Muscle layer of duodenum (tissue), 2 donors: Measurements from ENCODE around the gene SGPP2.

Experiments
- H3K27ac ChIP-seq: one replicate; pipeline ENCODE4 v1.7.0; 2013; ENCODE audit warnings: mild to moderate bottlenecking, low read length
- H3K27me3 ChIP-seq: one replicate; pipeline ENCODE4 v1.7.0; 2013; ENCODE audit warnings: low read depth, mild to moderate bottlenecking, control low read depth, low read length
- H3K36me3 ChIP-seq, 2 donors: one replicate each; pipeline ENCODE4 v1.7.0; 2013; ENCODE audit warnings: low read length in 2 of 2, control low read depth in 1 of 2, mild to moderate bottlenecking in 1 of 2; ENCODE audit not compliant: insufficient read depth in 2 of 2, control insufficient read depth in 1 of 2
- H3K4me1 ChIP-seq, 2 donors: one replicate each; pipeline ENCODE4 v1.7.0; 2013; ENCODE audit warnings: low read length in 2 of 2, mild to moderate bottlenecking in 2 of 2, control low read depth in 1 of 2, moderate library complexity in 1 of 2; ENCODE audit not compliant: insufficient read depth in 2 of 2, control insufficient read depth in 1 of 2
- H3K4me3 ChIP-seq, 2 donors: one replicate each; pipeline ENCODE4 v1.7.0; 2013; ENCODE audit warnings: low read length in 2 of 2, low read depth in 1 of 2, mild to moderate bottlenecking in 1 of 2
- H3K9me3 ChIP-seq, 2 donors: one replicate each; pipeline ENCODE4 v1.7.0; 2013; ENCODE audit warnings: low read length in 2 of 2, control low read depth in 1 of 2, mild to moderate bottlenecking in 1 of 2; ENCODE audit not compliant: control insufficient read depth in 1 of 2
- donor health status: healthy.

Gene SGPP2

DNA sequence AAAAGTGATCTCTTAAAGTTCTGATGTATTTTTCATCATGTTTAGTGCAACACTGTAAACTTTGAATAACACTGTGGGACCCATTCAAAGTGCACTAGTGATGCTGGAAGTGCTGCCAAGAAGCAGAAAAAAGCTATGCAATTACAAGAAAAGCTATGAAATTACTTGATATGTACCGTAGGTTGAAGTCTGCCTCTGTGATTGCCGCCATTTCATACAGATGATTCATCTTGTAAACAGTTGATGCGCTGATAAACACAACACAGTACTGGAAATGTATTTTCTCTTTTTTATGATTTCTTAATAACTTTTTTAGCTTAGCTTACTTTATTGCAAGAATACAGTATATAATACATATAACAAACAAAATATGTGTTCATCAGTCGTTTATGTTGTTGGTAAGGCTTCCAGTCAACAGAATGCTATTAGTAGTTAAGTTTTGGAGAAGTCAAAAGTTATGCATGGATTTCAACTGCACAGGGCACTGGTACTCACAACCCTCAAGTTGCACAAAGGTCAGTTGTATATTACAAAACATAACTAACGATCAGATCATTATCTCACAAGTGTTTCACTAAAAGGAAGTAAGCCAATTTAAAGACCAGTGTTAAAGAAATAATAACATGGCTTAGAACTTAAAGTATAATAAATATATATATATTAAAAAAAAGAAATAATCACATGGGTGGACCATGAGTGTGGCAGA is 82.0 kb downstream of the SGPP2 start:
- no peaks in the 10 kb centered on the region for H3K27me3 ChIP-seq
- no peak overlapping the region for H3K4me3 ChIP-seq
- H3K36me3 ChIP-seq = no peaks in the 10 kb centered on the region
- no peaks in the 10 kb centered on the region for H3K4me1 ChIP-seq
- H3K9me3 ChIP-seq = no peaks in the 10 kb centered on the region
- no peak overlapping the region for H3K27ac ChIP-seq

- Histone ChIP-seq H3K9me3 (no peaks in the 10 kb centered on the region), H3K27ac (no peak overlapping the region), H3K4me1 (no peaks in the 10 kb centered on the region), H3K27me3 (no peaks in the 10 kb centered on the region), H3K36me3 (no peaks in the 10 kb centered on the region), H3K4me3 (no peak overlapping the region)
Measured at GRCh38 chr2:222514901-222515300, 90.6 kb downstream of the SGPP2 start.

DNA sequence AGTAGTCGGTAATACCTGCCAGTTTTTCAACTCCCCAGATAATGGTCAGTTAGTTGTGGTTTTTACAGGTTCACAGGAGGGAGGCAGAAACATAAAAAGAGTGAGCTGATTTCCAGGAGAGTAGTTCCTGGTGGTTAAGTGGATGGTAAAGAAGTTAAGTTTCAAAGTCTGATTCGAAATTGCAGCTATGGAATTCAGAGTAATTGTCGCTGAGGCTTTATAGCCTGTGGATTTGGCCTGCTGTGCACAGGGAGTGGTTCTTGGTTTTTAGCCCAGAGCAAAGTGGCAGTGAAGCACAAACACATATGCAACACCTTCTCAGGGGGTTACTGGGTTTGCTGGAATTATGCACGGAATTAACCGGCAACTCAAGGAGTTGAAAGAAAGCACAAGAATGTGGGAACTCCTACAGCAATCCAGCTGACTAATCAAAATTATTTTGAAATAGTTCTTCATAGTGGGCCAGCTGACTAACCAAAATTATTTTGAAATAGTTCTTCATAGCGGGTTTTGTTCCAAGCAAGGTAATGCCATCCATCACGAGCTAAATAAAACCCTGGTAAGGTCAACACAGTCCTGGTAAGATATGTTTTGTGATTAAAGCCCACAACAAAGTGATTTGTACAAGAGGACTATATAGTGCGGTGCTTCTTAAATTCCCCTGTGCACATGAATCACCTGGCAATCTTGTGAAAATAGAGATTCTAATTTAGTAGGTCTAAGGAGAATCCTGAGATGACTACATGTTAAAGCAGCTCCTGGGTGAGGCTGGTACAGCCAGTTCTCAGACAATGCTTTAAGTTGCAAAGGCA is 94.4 kb downstream of the SGPP2 start:
- H3K9me3 ChIP-seq = no peaks in the 10 kb centered on the region
- no peaks in the 10 kb centered on the region for H3K4me1 ChIP-seq
- no peak overlapping the region for H3K27ac ChIP-seq
- no peaks in the 10 kb centered on the region for H3K27me3 ChIP-seq
- no peak overlapping the region for H3K4me3 ChIP-seq
- H3K36me3 ChIP-seq = no peaks in the 10 kb centered on the region

DNA sequence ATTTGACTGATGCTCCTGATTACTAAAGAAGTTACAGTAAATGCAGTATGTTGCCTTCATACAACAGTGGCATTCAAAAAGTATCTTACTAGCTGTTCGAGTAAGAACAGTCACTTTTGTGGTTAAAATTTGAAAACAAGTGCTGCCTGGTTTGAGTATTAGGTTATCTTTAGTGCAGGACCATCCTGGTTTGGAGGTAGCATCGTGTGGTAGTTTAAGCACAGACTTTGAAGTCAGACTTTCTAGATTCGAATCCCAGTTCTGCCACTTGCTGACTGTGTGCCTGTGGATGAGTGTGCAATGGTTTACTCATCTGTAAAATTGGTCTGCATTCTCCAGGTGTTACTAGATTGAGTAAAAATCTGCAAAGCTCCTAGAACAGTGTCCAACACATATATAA is 96.8 kb downstream of the SGPP2 start:
- Histone ChIP-seq H3K9me3 (no peaks in the 10 kb centered on the region), H3K4me1 (no peaks in the 10 kb centered on the region), H3K27me3 (no peaks in the 10 kb centered on the region), H3K36me3 (no peaks in the 10 kb centered on the region), H3K4me3 (no peak overlapping the region), H3K27ac (no peak overlapping the region)

DNA sequence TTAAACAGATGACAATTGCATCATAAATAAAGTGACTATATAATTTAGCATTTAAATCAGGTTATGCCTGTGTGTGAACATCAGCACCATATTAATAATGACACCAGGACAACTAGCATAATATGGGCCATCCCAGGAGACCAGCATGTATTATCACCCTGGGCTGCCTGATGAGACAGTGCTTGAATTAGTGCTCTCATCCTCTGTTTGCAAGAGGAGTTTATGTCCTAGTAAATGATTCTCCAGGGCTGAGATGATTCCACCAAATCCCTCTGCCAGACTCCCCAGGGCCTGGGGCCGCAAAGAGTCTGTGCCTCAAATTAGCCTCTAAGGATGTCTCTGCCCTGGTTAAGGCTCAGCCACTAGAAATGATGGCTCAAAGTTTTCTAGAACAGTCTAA is 97.7 kb downstream of the SGPP2 start:
- Histone ChIP-seq H3K4me1 (no peaks in the 10 kb centered on the region), H3K27me3 (no peaks in the 10 kb centered on the region), H3K9me3 (no peaks in the 10 kb centered on the region), H3K36me3 (no peaks in the 10 kb centered on the region), H3K4me3 (no peak overlapping the region), H3K27ac (no peak overlapping the region)

DNA sequence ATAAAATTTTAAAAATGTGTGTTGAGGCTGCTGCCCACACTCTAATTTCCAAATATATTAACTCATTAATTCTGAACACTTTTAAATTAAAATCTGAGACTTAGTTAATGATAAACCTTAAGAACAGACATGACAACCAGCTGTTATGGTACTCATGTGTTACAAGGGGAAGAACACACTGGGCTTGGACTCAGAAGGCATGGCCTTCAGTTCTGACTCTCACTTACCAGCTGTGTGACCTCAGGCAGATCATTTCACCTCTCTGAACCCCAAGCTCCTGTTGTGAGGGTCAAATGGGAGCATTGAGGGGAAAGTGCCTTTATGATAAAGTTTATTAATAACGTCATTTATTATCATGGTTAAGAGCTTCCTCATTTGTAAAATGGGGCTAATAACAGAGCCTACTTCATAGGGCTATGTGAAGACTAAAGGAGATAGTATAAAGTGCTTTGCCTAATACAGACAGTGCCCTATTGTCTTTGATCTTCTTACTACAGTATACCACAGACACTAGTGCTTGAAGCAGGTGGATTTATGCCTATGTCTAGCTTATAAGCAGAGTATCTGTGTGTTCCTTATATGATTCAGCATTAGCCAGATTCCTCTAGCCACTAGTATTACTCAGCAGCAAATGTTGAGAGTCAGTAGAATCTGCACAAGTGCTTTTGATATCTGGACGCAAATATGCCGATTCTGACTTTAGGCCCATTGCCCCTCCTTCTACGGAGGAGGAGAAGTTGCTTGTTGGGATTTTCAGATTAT is 99.6 kb downstream of the SGPP2 start:
- no peaks in the 10 kb centered on the region for H3K27me3 ChIP-seq
- no peaks in the 10 kb centered on the region for H3K36me3 ChIP-seq
- no peak overlapping the region for H3K4me3 ChIP-seq
- no peaks in the 10 kb centered on the region for H3K9me3 ChIP-seq
- H3K27ac ChIP-seq = no peak overlapping the region
- H3K4me1 ChIP-seq = no peaks in the 10 kb centered on the region

- H3K4me1 ChIP-seq = no peaks in the 10 kb centered on the region
- H3K9me3 ChIP-seq = peaks cover 0 to 3% of the 10 kb centered on the region in 2 donors
- H3K4me3 ChIP-seq = no peak overlapping the region
- H3K27ac ChIP-seq = no peak overlapping the region
- no peaks in the 10 kb centered on the region for H3K36me3 ChIP-seq
- H3K27me3 ChIP-seq = no peaks in the 10 kb centered on the region
Measured at GRCh38 chr2:222525811-222526210, 101.5 kb downstream of the SGPP2 start.

- Histone ChIP-seq H3K4me3 (no peak overlapping the region), H3K9me3 (peaks cover 0 to 3% of the 10 kb centered on the region in 2 donors), H3K27ac (no peak overlapping the region), H3K27me3 (no peaks in the 10 kb centered on the region), H3K36me3 (no peaks in the 10 kb centered on the region), H3K4me1 (no peaks in the 10 kb centered on the region)
Measured at GRCh38 chr2:222526480-222527277, 102.3 kb downstream of the SGPP2 start.

- Histone ChIP-seq H3K27me3 (no peaks in the 10 kb centered on the region), H3K9me3 (peaks cover 0 to 3% of the 10 kb centered on the region in 2 donors), H3K27ac (no peak overlapping the region), H3K4me1 (no peaks in the 10 kb centered on the region), H3K4me3 (no peak overlapping the region), H3K36me3 (no peaks in the 10 kb centered on the region)
Measured at GRCh38 chr2:222532315-222532714, 108.0 kb downstream of the SGPP2 start.

DNA sequence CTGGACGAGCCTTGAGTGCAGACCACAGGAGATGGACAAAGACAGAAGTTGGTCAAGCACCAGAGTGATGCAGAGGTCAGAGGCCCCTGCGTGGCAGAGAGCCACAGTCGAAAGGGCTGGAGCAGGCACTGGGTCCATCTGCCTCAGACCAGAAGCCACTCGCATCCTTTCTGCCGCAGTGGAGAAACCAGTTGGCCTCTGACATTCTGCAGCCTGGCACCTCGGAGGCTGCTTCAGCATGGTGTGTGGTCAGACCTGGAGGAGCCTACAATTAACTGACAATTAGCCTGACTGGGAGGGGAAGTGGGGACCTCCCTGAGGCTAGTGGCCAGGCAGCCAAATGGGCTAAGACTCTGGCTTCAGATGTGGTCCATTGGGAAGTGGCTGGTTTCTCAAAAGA is 111.1 kb downstream of the SGPP2 start:
- no peaks in the 10 kb centered on the region for H3K27me3 ChIP-seq
- H3K36me3 ChIP-seq = no peaks in the 10 kb centered on the region
- no peak overlapping the region for H3K4me3 ChIP-seq
- no peaks in the 10 kb centered on the region for H3K9me3 ChIP-seq
- no peak overlapping the region for H3K27ac ChIP-seq
- no peaks in the 10 kb centered on the region for H3K4me1 ChIP-seq

GRCh38 chr2:222538535-222538934 is 114.2 kb downstream of the SGPP2 start:
- no peaks in the 10 kb centered on the region for H3K9me3 ChIP-seq
- no peak overlapping the region for H3K27ac ChIP-seq

More at GRCh38 chr2:222538535-222538934, 114.2 kb downstream of the SGPP2 start:
- H3K4me3 ChIP-seq = no peak overlapping the region
- no peaks in the 10 kb centered on the region for H3K4me1 ChIP-seq
- H3K27me3 ChIP-seq = no peaks in the 10 kb centered on the region
- H3K36me3 ChIP-seq = no peaks in the 10 kb centered on the region
